H9 (cell line): ENCODE results near the gene DEK. TPM values are rescaled to one million over a fixed set of nuclear protein-coding genes. Genes with fewer than 3 reads are reported as not detected.

Experiments used
- DNase-seq: peaks from one replicate; pipeline ENCODE4 v3.0.0-alpha.2; 2017
- H2AFZ ChIP-seq: one replicate; pipeline ENCODE4 v1.6.1; 2013; ENCODE audit warnings: mild to moderate bottlenecking, low read length, control low read depth, moderate library complexity
- H2AK5ac ChIP-seq: 2 replicates; pipeline ENCODE4 v1.6.1; 2013; ENCODE audit warnings: low read length, control low read depth, mixed read lengths; ENCODE audit not compliant: insufficient read length
- H2BK120ac ChIP-seq: one replicate; pipeline ENCODE4 v1.6.1; 2013; ENCODE audit warnings: low read depth, mild to moderate bottlenecking, low read length, control low read depth, inconsistent platforms; ENCODE audit not compliant: poor library complexity, severe bottlenecking
- H2BK12ac ChIP-seq: 2 replicates; pipeline ENCODE4 v1.6.1; 2013; ENCODE audit warnings: low read length, control low read depth, mixed read lengths, low read depth; ENCODE audit not compliant: insufficient read length
- H2BK15ac ChIP-seq: 2 replicates; pipeline ENCODE4 v1.6.1; 2013; ENCODE audit warnings: low read depth, low read length, control low read depth
- H2BK20ac ChIP-seq: one replicate; pipeline ENCODE4 v1.6.1; 2013; ENCODE audit warnings: low read depth, mild to moderate bottlenecking, low read length, control low read depth, inconsistent platforms; ENCODE audit not compliant: poor library complexity, severe bottlenecking
- H2BK5ac ChIP-seq: 2 replicates; pipeline ENCODE4 v1.6.1; 2013; ENCODE audit warnings: low read length, control low read depth, mixed read lengths; ENCODE audit not compliant: insufficient read length
- H3K14ac ChIP-seq: 2 replicates; pipeline ENCODE4 v1.6.1; 2013; ENCODE audit warnings: low read length, control low read depth; ENCODE audit not compliant: insufficient read depth
- H3K18ac ChIP-seq: 2 replicates; pipeline ENCODE4 v1.6.1; 2013; ENCODE audit warnings: low read depth, mild to moderate bottlenecking, mixed read lengths, low read length, control low read depth; ENCODE audit not compliant: insufficient read length
- H3K23ac ChIP-seq: 2 replicates; pipeline ENCODE4 v1.6.1; 2013; ENCODE audit warnings: low read length, control low read depth, mixed read lengths, low read depth; ENCODE audit not compliant: insufficient read length
- H3K23me2 ChIP-seq: 2 replicates; pipeline ENCODE4 v1.6.1; 2013; ENCODE audit warnings: low read depth, mild to moderate bottlenecking, mixed read lengths, low read length, control low read depth; ENCODE audit not compliant: insufficient read length, poor library complexity, severe bottlenecking
- H3K27ac ChIP-seq: 2 replicates; pipeline ENCODE4 v1.5.1; 2013; ENCODE audit warnings: low read length, control low read depth, mixed read lengths, low read depth; ENCODE audit not compliant: insufficient read length
- H3K27me3 ChIP-seq: 2 replicates; pipeline ENCODE4 v1.6.1; 2013; ENCODE audit warnings: low read length, control low read depth, inconsistent platforms; ENCODE audit not compliant: insufficient read depth
- H3K4ac ChIP-seq: 2 replicates; pipeline ENCODE4 v1.6.1; 2013; ENCODE audit warnings: low read depth, mild to moderate bottlenecking, control low read depth, inconsistent platforms, low read length, moderate library complexity
- H3K4me1 ChIP-seq: 2 replicates; pipeline ENCODE4 v1.6.1; 2013; ENCODE audit warnings: low read length, control low read depth, inconsistent platforms; ENCODE audit not compliant: insufficient read depth
- H3K4me2 ChIP-seq: 2 replicates; pipeline ENCODE4 v1.6.1; 2013; ENCODE audit warnings: low read length, control low read depth, mixed read lengths; ENCODE audit not compliant: insufficient read length, insufficient read depth
- H3K56ac ChIP-seq: 2 replicates; pipeline ENCODE4 v1.6.1; 2013; ENCODE audit warnings: low read depth, mild to moderate bottlenecking, mixed read lengths, low read length, control low read depth; ENCODE audit not compliant: insufficient read length
- H3K79me1 ChIP-seq: 2 replicates; pipeline ENCODE4 v1.6.1; 2013; ENCODE audit warnings: low read depth, mild to moderate bottlenecking, moderate library complexity, low read length, control low read depth, inconsistent platforms; ENCODE audit not compliant: insufficient read depth, poor library complexity, severe bottlenecking
- H3K79me2 ChIP-seq: 2 replicates; pipeline ENCODE4 v1.6.1; 2013; ENCODE audit warnings: low read length, control low read depth, inconsistent platforms; ENCODE audit not compliant: insufficient read depth
- H3K9ac ChIP-seq: 2 replicates; pipeline ENCODE4 v1.6.1; 2013; ENCODE audit warnings: low read length, control low read depth, mixed read lengths; ENCODE audit not compliant: insufficient read length; ENCODE audit errors: extremely low read depth
- H3K9me3 ChIP-seq: one replicate; pipeline ENCODE4 v1.6.1; 2013; ENCODE audit warnings: low read depth, low read length, inconsistent platforms; ENCODE audit not compliant: control insufficient read depth
- H3T11ph ChIP-seq: one replicate; pipeline ENCODE4 v1.6.1; 2013; ENCODE audit warnings: mild to moderate bottlenecking, low read length, control low read depth, inconsistent platforms
- H4K20me1 ChIP-seq: one replicate; pipeline ENCODE4 v1.6.1; 2013; ENCODE audit not compliant: control insufficient read depth, insufficient read length, insufficient read depth
- H4K5ac ChIP-seq: 2 replicates; pipeline ENCODE4 v1.6.1; 2013; ENCODE audit warnings: low read depth, mild to moderate bottlenecking, mixed read lengths, low read length, control low read depth; ENCODE audit not compliant: insufficient read length
- H4K8ac ChIP-seq: replicated peaks from 2 replicates; pipeline ENCODE4 v1.6.1; 2013; ENCODE audit warnings: low read length, control low read depth, mixed read lengths, low read depth; ENCODE audit not compliant: insufficient read length
- H4K91ac ChIP-seq: 2 replicates; pipeline ENCODE4 v1.6.1; 2013; ENCODE audit warnings: low read depth, mild to moderate bottlenecking, moderate library complexity, mixed read lengths, low read length, control low read depth; ENCODE audit not compliant: insufficient read length
- H3K27ac Mint-ChIP-seq, 3 experiments: 2 replicates in 2 of 3; 3 replicates in 1 of 3; pipeline ENCODE4 v1.8.0; 2020 to 2021; ENCODE audit warnings: mixed read lengths in 3 of 3, mild to moderate bottlenecking in 1 of 3, moderate library complexity in 1 of 3
- H3K27me3 Mint-ChIP-seq: 2 replicates; pipeline ENCODE4 v1.8.0; 2021; ENCODE audit warnings: low read depth, mild to moderate bottlenecking, moderate library complexity, mixed read lengths
- H3K36me3 Mint-ChIP-seq, 3 experiments: 2 replicates in 2 of 3; 3 replicates in 1 of 3; pipeline ENCODE4 v1.8.0; 2020 to 2021; ENCODE audit warnings: low read depth in 3 of 3, mixed read lengths in 3 of 3; ENCODE audit not compliant: insufficient read depth in 1 of 3
- H3K4me1 Mint-ChIP-seq, 2 experiments: 2 replicates each; pipeline ENCODE4 v1.8.0; 2020; ENCODE audit warnings: mixed read lengths in 2 of 2
- H3K4me3 Mint-ChIP-seq, 2 experiments: 2 replicates in 1 of 2; 3 replicates in 1 of 2; pipeline ENCODE4 v1.8.0; 2020 to 2021; ENCODE audit warnings: mild to moderate bottlenecking in 2 of 2, mixed read lengths in 2 of 2, moderate library complexity in 1 of 2
- H3K9me3 Mint-ChIP-seq, 2 experiments: 2 replicates in 1 of 2; 3 replicates in 1 of 2; pipeline ENCODE4 v1.8.0; 2020; ENCODE audit warnings: mild to moderate bottlenecking in 2 of 2, mixed read lengths in 2 of 2, moderate library complexity in 1 of 2
- WGBS: extraction: QIAGEN DNeasy Blood & Tissue Kit; methylation state at CpG from one replicate; pipeline ENCODE4 v1.1.7; 2013; ENCODE audit warnings: missing lambda C conversion rate, low lambda C conversion rate, mixed read lengths; ENCODE audit not compliant: insufficient read length; ENCODE audit errors: extremely low coverage; 5-methylcytosine and 5-hydroxymethylcytosine counted together
- total RNA-seq: library from RNA; stranded (reverse); gene quantifications from 2 replicates; pipeline ENCODE4 v1.2.1, GENCODE V29; 2021
- TF ChIP-seq, protein P1 (sequence below): fragments of 200-600 bp; sonication (generic); conservative IDR thresholded peaks from 3 replicates; pipeline ENCODE4 v1.8.0; 2021; ENCODE audit warnings: antibody characterized with exemption, mild to moderate bottlenecking

DEK gene
- total RNA-seq, 1 experiment from 2014 or later = 217 TPM

DNA sequence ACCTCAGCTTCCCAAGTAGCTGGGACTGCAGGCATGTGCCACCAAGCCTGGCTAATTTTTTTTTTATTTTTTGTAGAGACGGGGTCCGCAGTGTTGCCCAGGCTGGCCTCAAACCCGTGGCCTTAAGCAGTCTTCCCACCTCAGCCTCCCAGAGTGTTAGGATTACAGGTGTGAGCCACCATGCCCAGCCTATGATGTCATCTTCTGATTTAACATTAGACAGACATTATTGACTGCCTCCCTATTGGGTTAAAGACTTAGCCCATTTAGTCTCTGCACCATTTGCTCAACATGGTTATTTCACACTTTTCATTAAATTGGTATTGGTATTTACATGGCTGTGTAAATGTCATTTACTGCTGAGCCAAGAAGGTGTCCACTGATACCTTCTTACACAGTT is 46.1 kb downstream of the DEK start:
- H4K8ac ChIP-seq = no peak overlapping the region
- no peaks in the 10 kb centered on the region for H3K79me2 ChIP-seq
- Mint-ChIP-seq H3K9me3 (peaks cover 0 to 3% of the 10 kb centered on the region in 2 experiments; a peak in 1 of 5 replicates), H3K4me3 (no peak overlapping the region), H3K27me3 (no peaks in the 10 kb centered on the region), H3K36me3 (peaks cover 11 to 39% (median 37%) of the 10 kb centered on the region in 3 experiments; a peak in 6 of 7 replicates), H3K4me1 (peaks cover 0 to 6% of the 10 kb centered on the region in 2 experiments; a peak in 3 of 4 replicates), H3K27ac (no peak overlapping the region)
- no peak overlapping the region for H2BK5ac ChIP-seq
- no peak overlapping the region for H3K14ac ChIP-seq
- H2BK120ac ChIP-seq = no peak overlapping the region
- H3K18ac ChIP-seq = no peak overlapping the region
- no peak overlapping the region for H3K56ac ChIP-seq
- no peak for DNase-seq
- H2BK15ac ChIP-seq = no peak overlapping the region
- no peak overlapping the region for H2AFZ ChIP-seq
- no peaks in the 10 kb centered on the region for H3K23me2 ChIP-seq
- TF ChIP-seq, protein P1, sequence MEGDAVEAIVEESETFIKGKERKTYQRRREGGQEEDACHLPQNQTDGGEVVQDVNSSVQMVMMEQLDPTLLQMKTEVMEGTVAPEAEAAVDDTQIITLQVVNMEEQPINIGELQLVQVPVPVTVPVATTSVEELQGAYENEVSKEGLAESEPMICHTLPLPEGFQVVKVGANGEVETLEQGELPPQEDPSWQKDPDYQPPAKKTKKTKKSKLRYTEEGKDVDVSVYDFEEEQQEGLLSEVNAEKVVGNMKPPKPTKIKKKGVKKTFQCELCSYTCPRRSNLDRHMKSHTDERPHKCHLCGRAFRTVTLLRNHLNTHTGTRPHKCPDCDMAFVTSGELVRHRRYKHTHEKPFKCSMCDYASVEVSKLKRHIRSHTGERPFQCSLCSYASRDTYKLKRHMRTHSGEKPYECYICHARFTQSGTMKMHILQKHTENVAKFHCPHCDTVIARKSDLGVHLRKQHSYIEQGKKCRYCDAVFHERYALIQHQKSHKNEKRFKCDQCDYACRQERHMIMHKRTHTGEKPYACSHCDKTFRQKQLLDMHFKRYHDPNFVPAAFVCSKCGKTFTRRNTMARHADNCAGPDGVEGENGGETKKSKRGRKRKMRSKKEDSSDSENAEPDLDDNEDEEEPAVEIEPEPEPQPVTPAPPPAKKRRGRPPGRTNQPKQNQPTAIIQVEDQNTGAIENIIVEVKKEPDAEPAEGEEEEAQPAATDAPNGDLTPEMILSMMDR = no peak
- H4K20me1 ChIP-seq = no peaks in the 10 kb centered on the region
- no peak overlapping the region for H3K4ac ChIP-seq
- no peak overlapping the region for H2AK5ac ChIP-seq
- H4K91ac ChIP-seq = no peak overlapping the region
- no peak overlapping the region for H2BK12ac ChIP-seq
- no CpG with 5 or more reads among the region's 3 CpGs for WGBS
- H3K27me3 ChIP-seq = no peaks in the 10 kb centered on the region
- H3K79me1 ChIP-seq = no peaks in the 10 kb centered on the region
- H3T11ph ChIP-seq = no peak overlapping the region
- H2BK20ac ChIP-seq = no peak overlapping the region
- no peak overlapping the region for H4K5ac ChIP-seq
- no peak overlapping the region for H3K23ac ChIP-seq
- H3K4me2 ChIP-seq = no peak overlapping the region
- H3K9ac ChIP-seq = no peak overlapping the region
- no peaks in the 10 kb centered on the region for H3K4me1 ChIP-seq
- H3K27ac ChIP-seq = no peak overlapping the region
- no peaks in the 10 kb centered on the region for H3K9me3 ChIP-seq
